Panc1 (cell line): ENCODE measurements around the gene SPRN. TPM values are rescaled to one million over a fixed set of nuclear protein-coding genes. Genes with fewer than 3 reads are reported as not detected.

Experiments used
- ATAC-seq: fragments of 200-7000 bp; cut with Tn5 transposase; 2 replicates; pipeline ENCODE4 v1.9.1; 2020; ENCODE audit warnings: mild to moderate bottlenecking, moderate library complexity
- BruUV-seq: library from RNA; stranded (reverse); fragments of 400-500 nt; replicated peaks from 2 replicates; lab custom pipeline; 2021; lab: Mats Ljungman, UMichigan
- CTCF ChIA-PET: fragments of 300-600 bp; sonication (Branson Sonifier 250); formaldehyde crosslinking; loops from one replicate; lab custom pipeline; 2022; ENCODE audit warnings: antibody characterized with exemption; lab: Charles Lee
- POLR2A ChIA-PET: fragments of 300-600 bp; sonication (Branson Sonifier 250); formaldehyde crosslinking; loops from one replicate; lab custom pipeline; 2022; ENCODE audit warnings: antibody characterized with exemption; lab: Charles Lee
- DNase-seq: peaks from one replicate; pipeline ENCODE4 v3.0.0-alpha.2; 2010; ENCODE audit warnings: low read depth, low spot score
- H3K27ac ChIP-seq: 2 replicates; pipeline ENCODE4 v1.5.1; 2011; ENCODE audit warnings: mild to moderate bottlenecking, low read length, inconsistent platforms
- H3K27me3 ChIP-seq: fragments of 200-500 bp; sonication (Bioruptor generic); 2 replicates; pipeline ENCODE4 v1.6.0; 2014; ENCODE audit warnings: low read length, inconsistent platforms; ENCODE audit not compliant: control insufficient read depth, insufficient read depth
- H3K36me3 ChIP-seq: fragments of 200-500 bp; sonication (Bioruptor generic); 2 replicates; pipeline ENCODE4 v1.5.1; 2014; ENCODE audit warnings: inconsistent platforms, mild to moderate bottlenecking, low read length, moderate library complexity; ENCODE audit not compliant: control insufficient read depth, insufficient read depth
- H3K4me1 ChIP-seq: 2 replicates; pipeline ENCODE4 v1.5.1; 2011; ENCODE audit warnings: inconsistent platforms, mild to moderate bottlenecking, low read length, moderate library complexity; ENCODE audit not compliant: control insufficient read depth, insufficient read depth
- H3K4me3 ChIP-seq, 2 experiments: 2 replicates each; pipeline ENCODE4 v1.5.1; 2011 to 2012; ENCODE audit warnings: low read depth in 2 of 2, low read length in 2 of 2, mild to moderate bottlenecking in 2 of 2, inconsistent platforms in 1 of 2, moderate library complexity in 1 of 2
- H3K9me3 ChIP-seq: fragments of 200-500 bp; sonication (Bioruptor generic); 2 replicates; pipeline ENCODE4 v1.5.1; 2014; ENCODE audit warnings: low read depth, mild to moderate bottlenecking, inconsistent platforms, low read length, moderate library complexity; ENCODE audit not compliant: control insufficient read depth, insufficient read depth
- CTCF ChIP-seq: fragments of 450-650 bp; IDR thresholded peaks from 2 replicates; pipeline ENCODE4 v1.5.1; 2017; ENCODE audit warnings: mild to moderate bottlenecking
- POLR2AphosphoS5 ChIP-seq: IDR thresholded peaks from 2 replicates; pipeline ENCODE4 v1.6.1; 2012; ENCODE audit warnings: mild to moderate bottlenecking, low read depth, low read length, moderate library complexity
- REST ChIP-seq, 2 experiments: IDR thresholded peaks; 2 replicates each; pipeline ENCODE4 v1.6.1; 2011 to 2012; ENCODE audit warnings: low read depth in 2 of 2, control low read depth in 1 of 2, low read length in 1 of 2, mild to moderate bottlenecking in 1 of 2, moderate library complexity in 1 of 2; ENCODE audit not compliant: insufficient read depth in 1 of 2
- SIN3A ChIP-seq: IDR thresholded peaks from 2 replicates; pipeline ENCODE4 v1.6.1; 2012; ENCODE audit warnings: low read depth, mild to moderate bottlenecking, low read length, moderate library complexity, borderline replicate concordance; ENCODE audit not compliant: insufficient read depth
- TCF7L2 ChIP-seq: IDR thresholded peaks from 2 replicates; pipeline ENCODE4 v1.6.1; 2011; ENCODE audit warnings: mild to moderate bottlenecking, low read depth, low read length, inconsistent platforms
- in situ Hi-C: cut with HindIII; loops from 2 replicates; pipeline ENCODE4 v1.10.0; 2016; ENCODE audit warnings: low sequenced_read_pairs, low pct_unique_long_range_greater_than_20kb
- intact Hi-C: fragments of 100-400 bp; cut with micrococcal nuclease; formaldehyde crosslinking; loops from one replicate; pipeline ENCODE4 v1.10.0; 2022; ENCODE audit not compliant: unreplicated experiment
- total RNA-seq: library from RNA; stranded (reverse); gene quantifications from one replicate; pipeline ENCODE4 v1.2.1, GENCODE V29; 2021; ENCODE audit not compliant: unreplicated experiment

Gene SPRN
- total RNA-seq, 1 experiment from 2014 or later, result 0.64 TPM

- BruUV-seq, result no TSS peak
- Histone ChIP-seq H3K36me3 (no peaks in the 10 kb centered on the region), H3K27ac (no peak overlapping the region), H3K9me3 (no peaks in the 10 kb centered on the region), H3K4me3 (no peak overlapping the region), H3K27me3 (peaks cover 3% of the 10 kb centered on the region; the same call in 1 of the 2 replicates), H3K4me1 (no peaks in the 10 kb centered on the region)
- POLR2A ChIA-PET, result no interaction called here
- CTCF ChIA-PET, result no interaction called here
- no peak for TF ChIP-seq SIN3A
- ATAC-seq (no peak), DNase-seq (no peak)
- intact Hi-C loops, result no loop called here
- in situ Hi-C loops, result no loop called here
Measured at GRCh38 chr10:133458021-133458709, 33.7 kb upstream of the SPRN start.

- BruUV-seq, result no TSS peak
- CTCF ChIA-PET, result no interaction called here
- in situ Hi-C loops, result no loop called here
Measured at GRCh38 chr10:133457100-133457841, 32.8 kb upstream of the SPRN start.

More at GRCh38 chr10:133457100-133457841, 32.8 kb upstream of the SPRN start:
- Histone ChIP-seq H3K27ac (no peak overlapping the region), H3K27me3 (no peaks in the 10 kb centered on the region), H3K4me3 (no peak overlapping the region), H3K36me3 (no peaks in the 10 kb centered on the region), H3K9me3 (no peaks in the 10 kb centered on the region), H3K4me1 (no peaks in the 10 kb centered on the region)
- DNase-seq (no peak), ATAC-seq (0 out of 2 replicates have a peak, but pooled peaks have one; percentile 8)
- intact Hi-C loops, result no loop called here
- POLR2A ChIA-PET, result no interaction called here
- TF ChIP-seq CTCF, result no peak
- TF ChIP-seq POLR2AphosphoS5, result no peak
- no peak for TF ChIP-seq TCF7L2
- no peak for TF ChIP-seq SIN3A
- TF ChIP-seq REST (IDR thresholded peaks at IDR 0.05; ENCODE audit: insufficient read depth in 1 of 2, low read depth in 2 of 2, low read length in 1 of 2), result no peak
